Stimulated activated CD4-positive, alpha-beta T cell treated with anti-CD3 and anti-CD28 coated beads, Interleukin-1b, Interleukin-23, amount 100 ng/mL, for 48 hours (primary cell): ENCODE measurements around the gene COBLL1.
A peak's percentile ranks its signal among the peaks of the same experiment; 100 is the strongest.
"Not testable (repeated sequence)": the region's sequence is repeated elsewhere in the genome, so short reads cannot be mapped to it uniquely, and the experiment has no call there.

Source experiments
- DNase-seq: peaks from one replicate; pipeline ENCODE4 v3.0.0-alpha.2; 2020

The COBLL1 gene

GRCh38 chr2:164752956-164753355 lies 88.7 kb downstream of the COBLL1 start:
- DNase-seq, result no peak

DNA sequence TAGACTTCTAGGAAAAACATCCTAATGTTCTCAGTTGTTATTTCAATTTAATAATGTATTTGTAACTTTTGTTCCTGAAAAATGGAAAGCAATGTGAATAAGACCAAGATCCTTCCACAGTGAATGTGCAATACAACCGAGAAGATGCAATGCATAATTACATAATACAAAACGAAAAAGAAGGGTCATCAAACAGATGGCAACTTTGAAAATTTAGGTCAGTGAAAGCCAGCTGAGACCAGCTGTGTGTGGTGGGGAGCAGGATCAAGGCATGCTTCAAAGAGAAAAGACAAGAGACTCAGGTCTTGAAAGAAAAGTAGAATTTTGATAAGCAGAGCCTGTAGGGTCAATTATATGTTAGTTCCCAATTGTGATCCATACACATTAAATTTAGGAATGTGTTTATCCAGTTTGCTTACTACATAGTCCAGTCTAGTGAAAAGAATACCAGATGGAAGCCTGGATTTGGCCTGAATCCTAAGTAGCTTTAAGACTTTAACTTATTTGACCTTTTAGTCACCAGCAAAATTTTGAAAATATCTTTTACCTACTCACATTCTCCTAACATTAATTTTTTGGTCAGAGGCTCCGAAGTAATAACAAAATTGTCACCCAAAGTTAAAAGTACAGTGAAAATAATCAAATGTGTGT lies 93.7 kb downstream of the COBLL1 start:
- DNase-seq, result no peak

DNA sequence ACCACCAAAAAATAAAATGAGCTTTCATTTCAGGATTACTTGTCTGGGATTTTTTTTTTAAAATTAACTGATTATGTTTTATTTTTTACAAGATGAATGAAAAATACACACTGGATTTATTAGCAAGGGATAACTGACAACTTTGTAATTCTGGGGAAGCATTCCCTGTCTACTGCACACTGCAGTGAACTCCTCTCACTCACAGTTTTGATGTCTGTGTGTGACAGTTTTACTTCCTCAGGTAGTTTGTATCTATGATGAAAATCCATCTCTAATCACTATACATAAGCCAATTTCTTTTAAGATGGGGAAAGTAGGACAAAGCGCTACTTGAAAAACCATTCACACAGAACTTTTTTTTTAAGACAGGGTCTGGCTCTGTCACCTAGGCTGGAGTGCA lies 94.5 kb downstream of the COBLL1 start:
- DNase-seq, result no peak

DNA sequence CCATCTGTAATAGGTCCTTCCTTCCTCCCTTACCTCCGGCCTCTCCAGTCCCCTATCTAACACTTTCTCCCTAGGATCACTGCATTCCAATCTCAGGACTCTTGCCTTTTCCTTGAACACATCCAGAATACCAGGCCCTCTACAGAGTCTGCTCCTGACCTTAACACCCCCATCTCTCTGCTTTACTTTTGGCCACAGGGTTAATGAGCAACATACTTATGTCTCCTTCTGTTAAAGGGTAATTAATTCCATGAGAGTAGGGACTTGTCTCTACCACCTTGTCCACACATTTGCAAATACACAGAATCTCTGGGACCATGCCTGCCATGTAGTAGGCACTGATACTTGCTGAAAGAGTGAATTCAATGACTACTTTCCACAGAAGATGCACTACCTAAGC lies 94.9 kb downstream of the COBLL1 start:
- DNase-seq, result no peak

DNA sequence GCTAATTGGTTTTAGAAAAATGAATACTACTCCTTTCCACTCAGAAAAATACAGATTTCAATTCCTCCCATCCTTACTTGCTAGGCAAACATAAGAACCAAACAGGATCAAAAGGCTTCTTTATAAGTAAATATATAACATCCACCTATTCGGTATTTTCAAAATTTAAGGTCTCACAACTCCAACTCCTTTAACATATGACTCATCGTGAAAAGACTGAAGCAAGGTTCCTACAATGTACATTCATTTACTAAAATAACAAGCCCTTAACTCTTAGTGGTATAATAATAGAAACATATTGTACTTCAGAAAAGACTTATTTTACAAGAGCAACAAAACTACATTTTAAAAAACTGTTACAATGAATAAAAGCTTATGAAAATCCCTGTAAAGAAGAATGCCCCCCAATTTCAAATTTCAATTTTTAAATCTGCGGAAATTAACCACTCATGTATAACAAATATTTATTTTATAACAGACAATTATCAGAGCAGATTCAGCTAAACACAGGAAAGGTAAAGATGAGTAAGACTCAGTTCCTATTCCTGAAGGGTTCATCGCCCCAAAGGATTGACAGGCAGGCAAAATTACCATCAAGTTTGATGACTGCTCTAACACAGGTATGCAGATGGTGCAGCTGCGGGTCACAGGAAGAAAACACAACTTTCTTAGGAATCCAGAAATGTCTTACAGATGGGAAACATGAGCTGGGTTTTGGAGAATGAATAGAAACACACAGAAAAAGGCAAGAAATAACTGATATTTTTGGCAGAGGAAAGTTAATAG lies 96.4 kb downstream of the COBLL1 start:
- DNase-seq, result no peak

- DNase-seq, result no peak
Measured at GRCh38 chr2:164742738-164743317, 98.8 kb downstream of the COBLL1 start.

- no peak for DNase-seq
Measured at GRCh38 chr2:164739966-164740365, 101.7 kb downstream of the COBLL1 start.

DNA sequence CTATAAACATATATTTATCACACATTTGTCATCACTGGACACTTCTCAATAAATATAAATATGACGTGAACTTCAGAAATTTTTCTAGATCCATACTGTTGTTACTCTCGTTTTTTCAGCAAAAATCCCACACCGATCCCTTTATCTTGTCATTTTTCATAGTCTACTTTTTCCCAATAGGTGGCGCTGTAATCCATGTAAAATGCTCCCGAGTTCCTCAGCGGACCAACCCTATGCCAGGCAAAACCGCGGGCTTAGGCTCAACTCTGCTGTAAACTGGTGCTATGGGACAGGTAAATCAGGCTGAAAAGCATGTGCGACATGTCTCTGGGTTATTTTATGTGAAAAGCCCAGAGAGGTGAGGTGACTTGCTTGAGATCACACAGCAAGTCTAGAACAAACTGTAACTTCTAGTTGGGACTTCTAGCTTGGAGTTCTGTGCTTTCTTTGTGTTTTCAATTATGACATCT lies 104.0 kb downstream of the COBLL1 start:
- peak; percentile 15 for DNase-seq

GRCh38 chr2:164735309-164735919 lies 106.2 kb downstream of the COBLL1 start:
- DNase-seq, result no peak

DNA sequence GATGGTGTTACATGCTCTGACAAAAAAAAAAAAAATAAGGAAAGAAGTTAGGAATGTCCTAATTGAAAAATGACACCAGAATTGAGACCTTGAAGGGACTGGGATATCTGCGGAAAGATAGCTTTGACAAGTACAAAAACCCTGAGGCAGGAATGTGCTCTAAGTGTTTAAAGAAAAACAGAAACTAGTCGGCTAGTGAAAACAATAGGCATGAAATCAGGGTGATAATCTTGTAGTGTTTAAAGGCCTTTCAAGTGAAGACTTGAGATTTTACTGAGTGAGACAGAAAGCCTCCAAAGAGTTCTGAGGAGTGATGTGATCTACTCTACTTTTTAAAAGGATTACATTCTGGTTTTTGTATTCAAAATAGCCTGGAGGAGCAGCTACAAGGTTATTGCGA lies 107.4 kb downstream of the COBLL1 start:
- no peak for DNase-seq

- no peak for DNase-seq
Measured at GRCh38 chr2:164725542-164725941, 116.1 kb downstream of the COBLL1 start.

DNA sequence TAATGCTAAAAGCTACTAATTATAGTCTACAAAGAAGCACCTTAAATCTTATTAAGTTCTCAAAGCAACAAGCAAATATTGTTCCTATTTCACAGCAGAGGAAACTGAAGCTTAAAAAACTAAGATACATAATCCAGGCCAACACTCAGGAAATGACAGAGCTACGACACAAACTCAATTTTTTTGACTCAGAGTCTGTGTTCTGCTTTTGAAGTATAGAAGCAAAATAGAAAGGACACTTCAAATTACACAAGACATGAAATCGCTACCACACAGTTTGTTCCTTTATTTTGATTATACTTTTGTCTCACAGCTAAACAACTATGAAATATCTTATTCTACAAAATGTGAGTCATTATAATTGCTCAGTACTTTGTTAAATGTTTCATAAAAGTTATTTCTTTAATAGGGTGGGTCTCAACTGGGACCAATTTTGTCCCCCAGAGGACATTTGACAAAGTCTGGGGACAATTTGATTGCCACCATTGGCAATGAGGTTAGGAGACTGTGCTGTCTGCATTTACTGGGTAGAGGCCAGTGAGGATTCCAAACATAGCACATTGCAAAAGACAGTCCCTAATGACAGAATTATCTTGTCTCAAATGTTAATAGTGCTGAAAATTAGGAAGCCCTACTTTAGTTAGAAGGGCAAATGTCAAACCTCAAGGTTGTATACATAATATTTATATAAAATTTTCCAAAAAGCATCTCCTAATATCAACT lies 118.8 kb downstream of the COBLL1 start:
- no peak for DNase-seq

DNA sequence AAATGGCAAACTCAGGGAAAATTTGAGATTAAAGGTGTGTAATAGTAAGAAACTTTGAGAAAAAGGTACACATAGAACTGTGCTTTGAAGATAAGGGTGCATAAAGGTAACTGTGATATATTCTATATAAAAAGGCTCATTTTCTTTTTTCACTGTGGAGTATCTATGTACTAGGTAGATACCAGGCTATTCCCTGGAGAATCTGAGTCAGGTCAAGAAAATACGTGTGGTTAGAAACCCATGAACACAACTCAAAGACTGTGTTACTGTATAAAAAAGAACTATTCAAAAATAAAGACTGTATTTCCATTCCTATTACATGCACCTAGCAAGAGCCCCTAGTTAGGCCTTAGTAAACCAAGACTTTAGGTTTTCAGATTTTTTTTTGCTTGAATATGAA lies 120.2 kb downstream of the COBLL1 start:
- DNase-seq, result no peak

DNA sequence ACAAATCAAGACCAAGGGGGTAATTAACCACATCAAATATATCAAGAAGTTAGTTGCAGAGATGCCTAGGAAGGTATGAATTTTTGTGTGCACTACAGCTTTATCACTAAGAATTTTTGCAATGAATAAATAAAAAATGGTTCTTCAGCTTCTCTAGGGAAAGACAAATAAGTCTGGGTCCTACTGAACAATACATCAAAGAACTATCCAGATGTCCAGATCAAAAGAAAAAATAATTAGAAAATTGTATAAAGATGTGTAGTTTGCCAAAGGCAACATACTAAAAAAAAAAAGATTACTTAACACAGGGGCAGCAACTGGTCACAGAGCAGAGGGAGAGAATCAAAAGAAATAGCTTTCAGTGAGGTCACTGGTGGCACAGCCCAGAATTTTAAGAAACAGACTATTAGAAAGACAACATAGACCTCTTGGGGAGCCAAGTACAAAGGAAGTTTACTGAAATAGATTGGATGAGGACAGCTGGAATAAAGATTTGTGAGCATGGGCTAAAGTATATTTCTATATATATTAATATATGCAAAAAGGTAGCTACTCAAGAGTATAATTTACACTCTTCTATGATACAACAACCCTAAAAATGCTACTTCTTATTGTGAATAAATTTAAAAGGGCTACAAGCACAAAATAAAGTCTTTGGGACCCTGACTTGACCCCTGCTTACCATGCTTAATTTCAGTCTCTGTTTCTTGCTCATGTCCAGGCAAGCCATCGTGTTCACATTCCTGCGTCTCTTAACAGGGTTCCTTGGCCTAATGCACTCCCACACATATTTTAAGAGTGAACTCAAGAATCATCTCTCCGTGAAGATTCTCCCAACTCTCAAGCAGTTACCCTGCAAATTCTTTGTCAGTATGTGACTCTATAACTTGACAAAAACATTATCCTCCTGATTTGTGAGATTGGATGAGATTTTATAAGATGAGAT lies 121.4 kb downstream of the COBLL1 start:
- DNase-seq, result no peak

- DNase-seq, result no peak
Measured at GRCh38 chr2:164717000-164717803, 124.4 kb downstream of the COBLL1 start.

DNA sequence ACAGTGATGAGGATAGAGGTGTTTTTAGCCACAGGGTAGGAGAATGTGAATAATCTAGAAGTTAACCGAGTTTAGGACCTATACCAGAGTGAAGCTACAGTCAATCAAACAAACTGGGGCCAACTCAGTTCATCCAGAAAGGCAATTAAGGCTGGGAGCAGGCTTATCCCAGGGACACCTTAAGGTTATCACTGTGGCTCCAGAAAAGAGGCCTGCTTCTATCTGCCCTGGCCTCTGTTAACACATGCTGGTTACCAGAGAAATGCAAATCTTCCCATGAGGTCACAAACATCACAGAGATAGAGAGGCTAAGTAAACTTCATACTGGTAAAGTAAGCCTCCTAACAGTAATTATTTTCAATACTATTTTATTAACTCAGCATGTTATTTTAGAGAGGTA lies 127.2 kb downstream of the COBLL1 start:
- no peak for DNase-seq

DNA sequence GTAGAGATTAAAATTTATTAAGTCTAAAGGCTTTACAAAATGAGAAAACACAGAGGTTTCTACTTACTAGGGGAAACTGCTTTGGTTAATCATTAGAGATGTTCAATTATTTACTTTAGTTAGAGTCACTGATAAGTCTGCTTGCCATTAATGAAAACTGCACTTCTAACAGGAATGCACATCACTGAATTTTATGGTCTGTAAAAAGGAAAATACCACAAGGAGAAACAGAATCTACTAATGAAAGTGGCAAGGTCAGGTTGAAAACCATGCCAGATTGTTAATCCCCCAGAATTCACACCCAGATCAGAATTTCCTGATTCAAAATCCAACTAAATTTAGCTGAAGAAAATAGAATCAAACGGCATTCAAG lies 129.9 kb downstream of the COBLL1 start:
- DNase-seq, result no peak

DNA sequence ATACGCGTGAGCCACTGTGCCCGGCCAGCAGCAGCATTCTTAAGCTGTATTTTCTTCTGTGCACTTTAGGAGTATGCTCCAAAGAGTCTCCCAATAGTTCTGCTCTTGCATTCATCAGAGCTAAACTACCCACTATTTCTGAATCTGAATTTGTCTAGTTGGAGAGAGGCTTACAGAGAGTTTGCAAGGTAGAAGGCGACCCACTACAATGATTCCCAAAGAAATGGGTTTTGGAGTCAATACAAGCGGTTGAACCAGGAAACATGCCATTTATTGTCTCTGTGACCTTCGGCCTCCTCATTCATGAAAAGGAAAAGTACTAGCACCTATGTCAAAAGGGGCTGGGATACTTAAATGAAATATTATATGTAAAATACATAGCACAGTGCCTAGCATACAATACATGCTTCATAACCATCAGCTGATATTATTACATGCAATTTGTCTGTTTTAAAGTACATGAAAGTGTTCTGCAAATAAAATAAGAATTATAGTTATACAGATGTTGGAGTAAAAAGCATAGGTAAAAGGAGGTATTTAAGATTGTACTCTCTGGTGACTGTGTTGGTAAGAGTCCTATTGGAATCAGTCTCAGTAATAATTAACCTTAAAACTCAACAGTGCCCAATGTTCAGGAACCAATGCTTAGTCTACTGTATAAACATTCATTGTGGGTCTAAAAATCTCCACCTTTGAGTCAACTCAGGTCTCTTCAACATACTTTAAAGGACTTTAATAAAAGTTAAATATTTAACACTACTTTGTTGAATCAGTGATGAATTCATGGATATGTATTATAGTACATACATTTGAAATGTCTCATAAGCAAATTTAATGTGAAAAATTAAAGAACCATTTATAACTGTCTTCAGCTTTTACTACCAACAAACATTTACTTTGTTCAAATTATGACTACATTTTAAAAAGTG lies 130.5 kb downstream of the COBLL1 start:
- no peak for DNase-seq

GRCh38 chr2:164710252-164710836 lies 131.3 kb downstream of the COBLL1 start:
- DNase-seq, result not testable (repeated sequence)
